Nephron progenitor cell (in vitro differentiated cells): Measurements from ENCODE around the gene MYADML2.

Experiments
- DNase-seq: peaks from one replicate; pipeline ENCODE4 v3.0.0; 2021
- H3K27ac Mint-ChIP-seq: 2 replicates; pipeline ENCODE4 v1.8.0; 2021; ENCODE audit warnings: mild to moderate bottlenecking, moderate library complexity, mixed read lengths
- H3K27me3 Mint-ChIP-seq: 2 replicates; pipeline ENCODE4 v1.8.0; 2021; ENCODE audit warnings: mild to moderate bottlenecking, low read depth, mixed read lengths; ENCODE audit not compliant: poor library complexity
- H3K36me3 Mint-ChIP-seq: 2 replicates; pipeline ENCODE4 v1.8.0; 2021; ENCODE audit warnings: low read depth, mixed read lengths
- H3K4me1 Mint-ChIP-seq: 2 replicates; pipeline ENCODE4 v1.8.0; 2021; ENCODE audit warnings: mixed read lengths
- H3K4me3 Mint-ChIP-seq: 2 replicates; pipeline ENCODE4 v1.8.0; 2021; ENCODE audit warnings: mild to moderate bottlenecking, moderate library complexity, mixed read lengths
- H3K9me3 Mint-ChIP-seq: 2 replicates; pipeline ENCODE4 v1.8.0; 2021; ENCODE audit warnings: mild to moderate bottlenecking, moderate library complexity, mixed read lengths
- TF ChIP-seq, protein P1 (sequence below): fragments of 200-600 bp; sonication (generic); IDR thresholded peaks from 2 replicates; pipeline ENCODE4 v1.5.0; 2021; ENCODE audit warnings: antibody characterized with exemption

MYADML2 gene

DNA sequence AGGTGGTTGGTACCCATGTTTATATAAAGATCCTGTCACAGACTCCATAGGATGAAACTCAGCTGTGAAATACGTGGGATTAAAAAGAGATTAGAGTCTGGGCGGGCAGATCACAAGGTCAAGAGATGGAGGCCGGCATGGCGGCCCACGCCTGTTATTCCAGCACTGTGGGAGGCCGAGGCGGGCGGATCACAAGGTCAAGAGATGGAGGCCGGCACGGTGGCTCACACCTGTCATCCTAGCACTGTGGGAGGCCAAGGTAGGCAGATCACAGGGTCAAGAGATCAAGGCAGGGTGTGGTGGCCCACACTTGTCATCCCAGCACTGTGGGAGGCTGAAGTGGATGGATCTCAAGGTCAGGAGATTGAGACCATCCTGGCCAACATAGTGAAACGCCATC, 51.6 kb downstream of the MYADML2 start:
- no peak for DNase-seq
- Mint-ChIP-seq H3K4me3 (no peak overlapping the region), H3K27ac (peak overlapping the region; percentile 57), H3K36me3 (peaks cover 26% of the 10 kb centered on the region), H3K27me3 (peaks cover 5% of the 10 kb centered on the region), H3K9me3 (no peaks in the 10 kb centered on the region), H3K4me1 (peaks cover 2% of the 10 kb centered on the region)
- TF ChIP-seq, protein P1, sequence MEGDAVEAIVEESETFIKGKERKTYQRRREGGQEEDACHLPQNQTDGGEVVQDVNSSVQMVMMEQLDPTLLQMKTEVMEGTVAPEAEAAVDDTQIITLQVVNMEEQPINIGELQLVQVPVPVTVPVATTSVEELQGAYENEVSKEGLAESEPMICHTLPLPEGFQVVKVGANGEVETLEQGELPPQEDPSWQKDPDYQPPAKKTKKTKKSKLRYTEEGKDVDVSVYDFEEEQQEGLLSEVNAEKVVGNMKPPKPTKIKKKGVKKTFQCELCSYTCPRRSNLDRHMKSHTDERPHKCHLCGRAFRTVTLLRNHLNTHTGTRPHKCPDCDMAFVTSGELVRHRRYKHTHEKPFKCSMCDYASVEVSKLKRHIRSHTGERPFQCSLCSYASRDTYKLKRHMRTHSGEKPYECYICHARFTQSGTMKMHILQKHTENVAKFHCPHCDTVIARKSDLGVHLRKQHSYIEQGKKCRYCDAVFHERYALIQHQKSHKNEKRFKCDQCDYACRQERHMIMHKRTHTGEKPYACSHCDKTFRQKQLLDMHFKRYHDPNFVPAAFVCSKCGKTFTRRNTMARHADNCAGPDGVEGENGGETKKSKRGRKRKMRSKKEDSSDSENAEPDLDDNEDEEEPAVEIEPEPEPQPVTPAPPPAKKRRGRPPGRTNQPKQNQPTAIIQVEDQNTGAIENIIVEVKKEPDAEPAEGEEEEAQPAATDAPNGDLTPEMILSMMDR = no peak

DNA sequence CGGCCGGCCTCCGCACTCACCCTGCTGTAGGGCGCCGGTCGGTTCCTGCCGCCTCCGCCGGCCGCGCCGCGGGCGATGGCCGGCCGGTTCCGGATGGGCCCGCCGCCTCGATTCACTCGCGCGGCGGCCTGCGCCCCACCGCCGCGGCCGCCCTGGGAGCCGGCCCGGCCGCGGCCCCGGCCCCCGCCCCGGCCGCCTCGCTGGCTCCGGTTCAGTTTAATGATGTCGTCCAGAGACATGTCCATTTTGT, 55.8 kb downstream of the MYADML2 start:
- DNase-seq = no peak
- TF ChIP-seq, protein P1 = no peak
- no peaks in the 10 kb centered on the region for H3K27me3 Mint-ChIP-seq
- H3K27ac Mint-ChIP-seq = peak overlapping the region; percentile 99
- H3K4me1 Mint-ChIP-seq = peaks cover 21% of the 10 kb centered on the region
- peaks cover 36% of the 10 kb centered on the region for H3K36me3 Mint-ChIP-seq
- H3K4me3 Mint-ChIP-seq = peak overlapping the region; percentile 92
- no peaks in the 10 kb centered on the region for H3K9me3 Mint-ChIP-seq

DNA sequence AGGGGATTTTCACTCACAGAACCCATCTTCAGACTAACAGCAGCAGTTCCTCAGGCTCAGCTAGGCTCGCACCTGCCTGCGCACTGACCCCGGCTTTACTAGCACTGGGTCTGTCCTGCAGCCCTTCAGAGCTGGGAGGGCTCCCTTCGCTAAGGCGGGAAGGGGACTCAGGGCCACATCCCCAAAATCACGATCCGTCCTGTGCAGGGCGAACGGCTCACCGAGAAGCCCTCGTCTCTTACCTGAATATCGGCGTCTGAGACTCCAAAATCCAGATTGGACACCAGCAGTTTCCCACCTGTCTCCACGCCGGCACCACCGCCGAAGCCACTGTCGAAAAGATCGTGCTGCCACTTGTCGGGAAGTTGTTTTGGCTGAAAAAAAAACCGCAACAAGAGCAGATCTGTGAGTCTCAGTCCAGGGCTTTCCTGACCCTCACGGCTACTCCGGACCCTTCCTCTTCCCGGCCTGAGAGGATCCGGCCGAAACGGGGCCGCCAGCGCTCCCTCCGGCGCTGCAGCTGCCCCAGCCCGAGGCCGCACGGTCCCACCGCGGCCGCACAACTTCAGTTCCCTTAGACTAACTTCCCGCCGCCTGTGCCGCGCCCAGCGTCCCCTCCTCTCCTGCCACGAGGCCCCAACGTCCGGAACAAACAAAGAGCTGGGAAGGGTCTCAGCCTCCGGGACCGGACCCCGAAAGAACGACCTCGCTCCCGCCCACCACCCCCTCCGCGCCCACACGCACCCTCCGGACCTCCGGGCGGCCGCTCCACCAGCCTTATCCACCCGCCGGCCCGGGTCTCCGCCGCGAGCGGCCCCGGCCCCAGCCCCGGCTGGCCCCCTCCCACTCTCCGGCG, 56.4 kb downstream of the MYADML2 start:
- Mint-ChIP-seq H3K27me3 (no peaks in the 10 kb centered on the region), H3K36me3 (peaks cover 37% of the 10 kb centered on the region), H3K27ac (peak overlapping the region; percentile 74), H3K4me3 (peak overlapping the region; percentile 87), H3K9me3 (no peaks in the 10 kb centered on the region), H3K4me1 (peaks cover 21% of the 10 kb centered on the region)
- DNase-seq = peak; percentile 42
- TF ChIP-seq, protein P1 = no peak
